ENCODE results near the gene RDX. TPM values are rescaled to one million over a fixed set of nuclear protein-coding genes. Genes with fewer than 3 reads are reported as not detected.
A peak's percentile ranks its signal among the peaks of the same experiment; 100 is the strongest.

RDX gene
- total RNA-seq, 1 donor from 2014 or later = 149 TPM

- Mint-ChIP-seq H3K36me3 (ENCODE audit: low read depth) (peaks cover 11% of the 10 kb centered on the region), H3K27ac (ENCODE audit: unreplicated experiment) (no peak overlapping the region), H3K4me1 (ENCODE audit: low read depth) (peaks cover 13% of the 10 kb centered on the region), H3K9me3 (ENCODE audit: low read depth) (no peaks in the 10 kb centered on the region), H3K27me3 (ENCODE audit: low read depth) (no peaks in the 10 kb centered on the region), H3K4me3 (ENCODE audit: unreplicated experiment) (no peak overlapping the region)
- no peak for DNase-seq (ENCODE audit: low spot score)
- TF ChIP-seq CTCF (IDR thresholded peaks at IDR 0.05) = no peak
Measured at GRCh38 chr11:110250168-110250567, 46.2 kb downstream of the RDX start.

- peaks cover 11% of the 10 kb centered on the region for H3K36me3 Mint-ChIP-seq (ENCODE audit: low read depth)
- H3K4me1 Mint-ChIP-seq (ENCODE audit: low read depth) = peaks cover 12% of the 10 kb centered on the region
- H3K27ac Mint-ChIP-seq (ENCODE audit: unreplicated experiment) = no peak overlapping the region
- no peaks in the 10 kb centered on the region for H3K27me3 Mint-ChIP-seq (ENCODE audit: low read depth)
- no peak for TF ChIP-seq CTCF (IDR thresholded peaks at IDR 0.05)
- DNase-seq (ENCODE audit: low spot score) = no peak
- H3K9me3 Mint-ChIP-seq (ENCODE audit: low read depth) = no peaks in the 10 kb centered on the region
- H3K4me3 Mint-ChIP-seq (ENCODE audit: unreplicated experiment) = no peak overlapping the region
Measured at GRCh38 chr11:110249766-110250165, 46.6 kb downstream of the RDX start.

- TF ChIP-seq CTCF (IDR thresholded peaks at IDR 0.05) = peak; percentile 78
- Mint-ChIP-seq H3K27ac (ENCODE audit: unreplicated experiment) (no peak overlapping the region), H3K4me3 (ENCODE audit: unreplicated experiment) (no peak overlapping the region), H3K36me3 (ENCODE audit: low read depth) (peaks cover 7% of the 10 kb centered on the region), H3K27me3 (ENCODE audit: low read depth) (no peaks in the 10 kb centered on the region), H3K4me1 (ENCODE audit: low read depth) (peaks cover 12% of the 10 kb centered on the region), H3K9me3 (ENCODE audit: low read depth) (no peaks in the 10 kb centered on the region)
- DNase-seq (ENCODE audit: low spot score) = no peak
Measured at GRCh38 chr11:110249066-110249465, 47.3 kb downstream of the RDX start.

GRCh38 chr11:110243791-110244190 is 52.6 kb downstream of the RDX start:
- no peak for TF ChIP-seq CTCF (IDR thresholded peaks at IDR 0.05)
- Mint-ChIP-seq H3K27ac (ENCODE audit: unreplicated experiment) (no peak overlapping the region), H3K36me3 (ENCODE audit: low read depth) (peaks cover 15% of the 10 kb centered on the region), H3K4me3 (ENCODE audit: unreplicated experiment) (no peak overlapping the region), H3K9me3 (ENCODE audit: low read depth) (no peaks in the 10 kb centered on the region), H3K4me1 (ENCODE audit: low read depth) (no peaks in the 10 kb centered on the region), H3K27me3 (ENCODE audit: low read depth) (no peaks in the 10 kb centered on the region)
- no peak for DNase-seq (ENCODE audit: low spot score)

DNA sequence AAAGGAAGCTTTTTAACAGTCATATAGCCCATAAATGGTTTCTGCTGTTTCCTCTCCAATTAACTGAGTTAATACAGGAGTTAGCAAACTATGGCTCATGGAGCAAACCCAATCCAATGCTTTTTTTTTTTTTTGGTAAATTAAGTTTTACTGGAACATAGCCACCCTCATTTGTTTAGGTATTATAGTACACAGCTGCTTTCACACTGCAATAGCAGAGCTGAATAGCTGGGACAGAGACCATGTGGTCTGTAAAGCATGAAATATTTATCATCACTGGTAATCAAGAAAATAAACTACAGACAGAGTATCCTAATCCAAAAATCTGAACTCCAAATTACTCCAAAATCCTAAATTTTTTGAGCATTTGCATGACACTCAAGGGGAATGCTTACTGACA is 53.7 kb downstream of the RDX start:
- H3K4me3 Mint-ChIP-seq (ENCODE audit: unreplicated experiment) = no peak overlapping the region
- no peak for TF ChIP-seq CTCF (IDR thresholded peaks at IDR 0.05)
- H3K36me3 Mint-ChIP-seq (ENCODE audit: low read depth) = peaks cover 14% of the 10 kb centered on the region
- H3K27ac Mint-ChIP-seq (ENCODE audit: unreplicated experiment) = no peak overlapping the region
- no peak for DNase-seq (ENCODE audit: low spot score)
- H3K4me1 Mint-ChIP-seq (ENCODE audit: low read depth) = no peaks in the 10 kb centered on the region
- H3K9me3 Mint-ChIP-seq (ENCODE audit: low read depth) = no peaks in the 10 kb centered on the region
- H3K27me3 Mint-ChIP-seq (ENCODE audit: low read depth) = no peaks in the 10 kb centered on the region
